OCI-LY3 (cell line): Measurements from ENCODE around the gene ACO1.
"Not testable (repeated sequence)": the region's sequence is repeated elsewhere in the genome, so short reads cannot be mapped to it uniquely, and the experiment has no call there.

Experiments used
- H2AFZ ChIP-seq: fragments of 200-600, 300-600 bp; shearing (Covaris generic); 2 replicates; pipeline ENCODE4 v1.6.0; 2014; ENCODE audit warnings: antibody characterized with exemption, low read depth, low read length
- H3K27ac ChIP-seq: fragments of 200-600, 300-600 bp; sonication (generic); 2 replicates; pipeline ENCODE4 v1.5.1; 2014; ENCODE audit warnings: mild to moderate bottlenecking, low read length, moderate library complexity, mixed read lengths
- H3K27me3 ChIP-seq: fragments of 200-600, 300-600 bp; sonication (generic); 2 replicates; pipeline ENCODE4 v1.6.1; 2014; ENCODE audit warnings: low read depth, low read length, mixed read lengths
- H3K36me3 ChIP-seq: fragments of 200-600, 300-600 bp; sonication (generic); replicated peaks from 2 replicates; pipeline ENCODE3; 2014; ENCODE audit warnings: low read depth, low read length, mixed read lengths
- H3K4me1 ChIP-seq: fragments of 300-600, 200-600 bp; sonication (generic); 2 replicates; pipeline ENCODE4 v1.6.1; 2014; ENCODE audit warnings: low read length, mixed read lengths
- H3K4me2 ChIP-seq: fragments of 200-600, 300-600 bp; sonication (generic); 2 replicates; pipeline ENCODE4 v1.6.1; 2014; ENCODE audit warnings: low read length, mixed read lengths
- H3K4me3 ChIP-seq: fragments of 300-600, 200-600 bp; sonication (generic); 2 replicates; pipeline ENCODE4 v1.5.1; 2014; ENCODE audit warnings: antibody characterized with exemption, mild to moderate bottlenecking, low read length, moderate library complexity
- H3K79me2 ChIP-seq: fragments of 300-600, 200-600 bp; shearing (Covaris generic); 2 replicates; pipeline ENCODE4 v1.6.1; 2014; ENCODE audit warnings: mild to moderate bottlenecking, low read length, mixed read lengths
- H3K9ac ChIP-seq: fragments of 300-600, 200-600 bp; shearing (Covaris generic); 2 replicates; pipeline ENCODE4 v1.6.0; 2014; ENCODE audit warnings: mild to moderate bottlenecking, low read length, moderate library complexity
- H3K9me3 ChIP-seq: fragments of 200-600, 300-600 bp; shearing (Covaris generic); 2 replicates; pipeline ENCODE4 v1.6.1; 2014; ENCODE audit warnings: low read length, mixed read lengths; ENCODE audit not compliant: insufficient read depth
- H4K20me1 ChIP-seq: fragments of 200-600, 300-600 bp; sonication (generic); 2 replicates; pipeline ENCODE4 v1.6.1; 2016; ENCODE audit warnings: low read length, mixed read lengths; ENCODE audit not compliant: insufficient read depth
- CTCF ChIP-seq: fragments of 200-600, 300-600 bp; sonication (generic); IDR thresholded peaks from 2 replicates; pipeline ENCODE4 v1.5.1; 2014; ENCODE audit warnings: antibody characterized with exemption, low read length, low read depth
- EZH2phosphoT487 ChIP-seq: fragments of 200-600 bp; shearing (Covaris generic); IDR thresholded peaks from 2 replicates; pipeline ENCODE4 v1.6.1; 2018; ENCODE audit warnings: antibody characterized with exemption, mixed run types, low read depth

ACO1 gene

GRCh38 chr9:32349013-32349412 lies 35.4 kb upstream of the ACO1 start:
- TF ChIP-seq EZH2phosphoT487 = no peak
- TF ChIP-seq CTCF = no peak
- no peak overlapping the region for H3K9ac ChIP-seq
- H3K4me3 ChIP-seq = no peak overlapping the region
- H3K4me2 ChIP-seq = no peak overlapping the region
- H3K36me3 ChIP-seq = no peaks in the 10 kb centered on the region
- H2AFZ ChIP-seq = no peak overlapping the region
- H3K9me3 ChIP-seq = no peaks in the 10 kb centered on the region
- no peaks in the 10 kb centered on the region for H3K27me3 ChIP-seq
- no peak overlapping the region for H3K27ac ChIP-seq
- H3K4me1 ChIP-seq = no peaks in the 10 kb centered on the region
- H4K20me1 ChIP-seq = no peaks in the 10 kb centered on the region
- no peaks in the 10 kb centered on the region for H3K79me2 ChIP-seq

- Histone ChIP-seq H3K4me1 (no peaks in the 10 kb centered on the region), H4K20me1 (no peaks in the 10 kb centered on the region), H3K36me3 (no peaks in the 10 kb centered on the region), H3K27ac (no peak overlapping the region), H2AFZ (no peak overlapping the region), H3K9me3 (no peaks in the 10 kb centered on the region), H3K79me2 (no peaks in the 10 kb centered on the region), H3K9ac (no peak overlapping the region), H3K27me3 (no peaks in the 10 kb centered on the region), H3K4me3 (no peak overlapping the region), H3K4me2 (no peak overlapping the region)
- peak; percentile 56 for TF ChIP-seq CTCF
- TF ChIP-seq EZH2phosphoT487 = no peak
Measured at GRCh38 chr9:32350682-32351081, 33.8 kb upstream of the ACO1 start.

- no peak overlapping the region for H2AFZ ChIP-seq
- H3K4me3 ChIP-seq = no peak overlapping the region
- TF ChIP-seq CTCF (no peak), EZH2phosphoT487 (no peak)
- H3K9me3 ChIP-seq = no peaks in the 10 kb centered on the region
- H3K27ac ChIP-seq = no peak overlapping the region
- H3K4me2 ChIP-seq = no peak overlapping the region
- H3K4me1 ChIP-seq = no peaks in the 10 kb centered on the region
- no peaks in the 10 kb centered on the region for H3K79me2 ChIP-seq
- no peak overlapping the region for H3K9ac ChIP-seq
- H3K27me3 ChIP-seq = no peaks in the 10 kb centered on the region
- no peaks in the 10 kb centered on the region for H3K36me3 ChIP-seq
- H4K20me1 ChIP-seq = no peaks in the 10 kb centered on the region
Measured at GRCh38 chr9:32351845-32352244, 32.6 kb upstream of the ACO1 start.

GRCh38 chr9:32353476-32353875 lies 31.0 kb upstream of the ACO1 start:
- H3K36me3 ChIP-seq, H3K27ac ChIP-seq, H3K9me3 ChIP-seq, H4K20me1 ChIP-seq, H3K79me2 ChIP-seq, H3K4me3 ChIP-seq, H3K27me3 ChIP-seq, H3K4me1 ChIP-seq, H3K4me2 ChIP-seq, H3K9ac ChIP-seq, H2AFZ ChIP-seq: not testable (repeated sequence)

GRCh38 chr9:32359452-32359851 lies 25.0 kb upstream of the ACO1 start:
- Histone ChIP-seq H4K20me1 (no peaks in the 10 kb centered on the region), H3K4me1 (no peaks in the 10 kb centered on the region), H2AFZ (no peak overlapping the region), H3K27me3 (no peaks in the 10 kb centered on the region), H3K79me2 (no peaks in the 10 kb centered on the region), H3K9me3 (no peaks in the 10 kb centered on the region), H3K9ac (no peak overlapping the region), H3K36me3 (no peaks in the 10 kb centered on the region), H3K4me3 (no peak overlapping the region), H3K4me2 (no peak overlapping the region), H3K27ac (no peak overlapping the region)
- no peak for TF ChIP-seq EZH2phosphoT487
- no peak for TF ChIP-seq CTCF
